ENCODE results near the gene PSMB8. TPM values are rescaled to one million over a fixed set of nuclear protein-coding genes. Genes with fewer than 3 reads are reported as not detected.

The PSMB8 gene
- total RNA-seq, 1 donor from 2014 or later: 18.4 TPM

- TF ChIP-seq CTCF (IDR thresholded peaks at IDR 0.05): no peak
- no peaks in the 10 kb centered on the region for H3K9me3 ChIP-seq
- H3K4me3 ChIP-seq: no peak overlapping the region
- H3K27me3 ChIP-seq: no peaks in the 10 kb centered on the region
- peak overlapping the region; percentile 93 to 94 for H3K27ac ChIP-seq
- no peak for DNase-seq (ENCODE audit: low spot score in 2 of 2)
- peaks cover 6 to 18% of the 10 kb centered on the region in 2 donors for H3K36me3 ChIP-seq
- peaks cover 0 to 3% of the 10 kb centered on the region in 2 donors for H3K4me1 ChIP-seq
- intact Hi-C loops (cut with DNase I): loop anchor here (5.0 kb wide), 1 partner anchor 642 kb away; no protein-coding TSS in a partner anchor
These were observed 4.5 kb downstream of the PSMB8 start for GRCh38 chr6:32839356-32839755.

GRCh38 chr6:32838114-32838958, 5.5 kb downstream of the PSMB8 start, which contains the start of gene TAP2:
Gene TAP2, minus strand, starts transcription at chr6:32838739. Its CDS starts 506 bp downstream, at chr6:32838233.
- Histone ChIP-seq H3K27ac (peak within 1 kb of the TSS; percentile 93 to 94), H3K27me3 (no peaks in the 10 kb centered on the region), H3K4me3 (peak within 1 kb of the TSS; percentile 79 to 85), H3K9me3 (no peaks in the 10 kb centered on the region), H3K4me1 (peaks cover 0 to 3% of the 10 kb centered on the region in 2 donors), H3K36me3 (peaks cover 8 to 18% of the 10 kb centered on the region in 2 donors)
- TF ChIP-seq CTCF (IDR thresholded peaks at IDR 0.05): peak; percentile 95 to 97 (median 96)
- intact Hi-C loops (cut with DNase I): loop anchor here (1.0 to 5.0 kb wide), 3 partner anchors 16 to 641 kb away; partner anchors contain the start of gene PSMB9
- DNase-seq (ENCODE audit: low spot score in 2 of 2): peak; percentile 84 to 98

GRCh38 chr6:32837651-32838113, 6.2 kb downstream of the PSMB8 start:
- Histone ChIP-seq H3K27ac (peak overlapping the region; percentile 93 to 94), H3K9me3 (no peaks in the 10 kb centered on the region), H3K36me3 (peaks cover 8 to 18% of the 10 kb centered on the region in 2 donors), H3K27me3 (no peaks in the 10 kb centered on the region), H3K4me3 (peak overlapping the region; percentile 79 to 85), H3K4me1 (peaks cover 0 to 3% of the 10 kb centered on the region in 2 donors)
- no peak for DNase-seq (ENCODE audit: low spot score in 2 of 2)
- intact Hi-C loops (cut with DNase I): loop anchor here (1.0 to 5.0 kb wide), 3 partner anchors 17 to 640 kb away; partner anchors contain the start of gene PSMB9
- TF ChIP-seq CTCF (IDR thresholded peaks at IDR 0.05): no peak

GRCh38 chr6:32836873-32837272, 7.0 kb downstream of the PSMB8 start:
- intact Hi-C loops (cut with DNase I): loop anchor here (5.0 kb wide), 1 partner anchor 640 kb away; no protein-coding TSS in a partner anchor
- no peak overlapping the region for H3K27ac ChIP-seq
- no peak for TF ChIP-seq CTCF (IDR thresholded peaks at IDR 0.05)
- H3K27me3 ChIP-seq: no peaks in the 10 kb centered on the region
- H3K36me3 ChIP-seq: peaks cover 13 to 24% of the 10 kb centered on the region in 2 donors
- H3K4me3 ChIP-seq: no peak overlapping the region
- no peaks in the 10 kb centered on the region for H3K9me3 ChIP-seq
- H3K4me1 ChIP-seq: peaks cover 0 to 3% of the 10 kb centered on the region in 2 donors
- DNase-seq (ENCODE audit: low spot score in 2 of 2): no peak

GRCh38 chr6:32835167-32835893, 8.5 kb downstream of the PSMB8 start:
- intact Hi-C loops (cut with DNase I): loop anchor here (5.0 kb wide), 1 partner anchor 638 kb away; no protein-coding TSS in a partner anchor
- peaks cover 0 to 3% of the 10 kb centered on the region in 2 donors for H3K4me1 ChIP-seq
- H3K27me3 ChIP-seq: no peaks in the 10 kb centered on the region
- DNase-seq (ENCODE audit: low spot score in 2 of 2): no peak
- H3K27ac ChIP-seq: no peak overlapping the region
- H3K36me3 ChIP-seq: peaks cover 20 to 24% of the 10 kb centered on the region in 2 donors
- H3K9me3 ChIP-seq: no peaks in the 10 kb centered on the region
- TF ChIP-seq CTCF (IDR thresholded peaks at IDR 0.05): no peak
- no peak overlapping the region for H3K4me3 ChIP-seq

All from ascending aorta (tissue), 2 donors.